ENCODE data around the gene ABR. TPM values are rescaled to one million over a fixed set of nuclear protein-coding genes. Genes with fewer than 3 reads are reported as not detected.
"Not testable (repeated sequence)": the region's sequence is repeated elsewhere in the genome, so short reads cannot be mapped to it uniquely, and the experiment has no call there.

Gene ABR
- total RNA-seq, 1 experiment from 2014 or later, result 19.0 TPM

DNA sequence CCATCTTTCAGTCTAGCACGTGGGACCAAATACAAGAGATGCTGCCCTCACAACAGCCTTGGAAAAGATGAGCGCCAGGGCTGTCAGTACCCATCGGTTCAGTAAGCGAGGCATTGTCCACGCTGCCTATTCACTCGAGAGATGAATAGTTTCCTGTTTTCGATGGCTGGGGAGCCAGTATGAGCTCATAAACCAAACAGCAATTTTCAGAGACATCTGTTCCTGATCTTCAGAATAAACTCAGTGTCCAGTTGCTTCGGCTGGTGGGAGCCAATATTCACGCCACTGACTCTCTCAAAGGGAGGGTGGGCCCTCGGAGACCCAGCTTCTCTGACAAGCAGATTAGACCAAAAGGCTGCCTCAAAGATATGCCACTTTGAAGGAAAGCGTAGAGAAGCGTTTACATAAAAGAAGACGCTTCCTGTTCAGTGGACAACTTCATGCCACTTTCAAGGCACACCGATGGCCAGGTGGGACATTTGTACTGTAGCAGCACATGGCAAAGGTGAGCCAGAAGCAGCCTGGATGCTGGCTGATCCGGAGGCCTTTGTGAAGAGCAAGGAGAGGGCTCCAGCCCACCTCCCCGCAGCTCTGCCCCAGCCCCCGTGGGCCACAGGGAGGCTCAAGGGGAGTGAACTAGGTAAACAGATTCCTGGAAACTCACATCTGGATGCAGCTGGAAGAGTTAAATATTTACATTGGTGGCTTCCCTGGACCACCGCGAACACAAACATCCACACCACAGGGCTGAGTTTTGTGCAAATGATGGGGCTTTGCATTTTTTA, 176.8 kb downstream of the ABR start:
- no peak for DNase-seq (ENCODE audit: extremely low read depth, low read depth)

DNA sequence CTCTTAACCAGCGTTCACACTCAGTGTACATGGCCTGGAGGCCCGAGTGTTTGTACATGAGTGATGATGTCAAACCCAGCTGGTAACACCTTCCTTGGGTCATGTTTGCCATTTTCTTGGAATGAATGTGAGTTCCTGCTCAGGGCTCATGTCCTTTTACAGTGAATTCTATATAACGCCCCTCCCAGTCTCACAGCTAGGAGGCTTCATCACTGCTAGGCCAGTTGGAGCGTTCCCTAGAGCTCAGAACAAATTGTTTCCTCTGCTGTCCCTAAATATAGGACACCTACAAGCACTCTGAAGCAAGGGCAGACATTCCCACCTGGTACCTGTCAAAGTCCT, 177.4 kb downstream of the ABR start:
- DNase-seq (ENCODE audit: extremely low read depth, low read depth), result no peak

DNA sequence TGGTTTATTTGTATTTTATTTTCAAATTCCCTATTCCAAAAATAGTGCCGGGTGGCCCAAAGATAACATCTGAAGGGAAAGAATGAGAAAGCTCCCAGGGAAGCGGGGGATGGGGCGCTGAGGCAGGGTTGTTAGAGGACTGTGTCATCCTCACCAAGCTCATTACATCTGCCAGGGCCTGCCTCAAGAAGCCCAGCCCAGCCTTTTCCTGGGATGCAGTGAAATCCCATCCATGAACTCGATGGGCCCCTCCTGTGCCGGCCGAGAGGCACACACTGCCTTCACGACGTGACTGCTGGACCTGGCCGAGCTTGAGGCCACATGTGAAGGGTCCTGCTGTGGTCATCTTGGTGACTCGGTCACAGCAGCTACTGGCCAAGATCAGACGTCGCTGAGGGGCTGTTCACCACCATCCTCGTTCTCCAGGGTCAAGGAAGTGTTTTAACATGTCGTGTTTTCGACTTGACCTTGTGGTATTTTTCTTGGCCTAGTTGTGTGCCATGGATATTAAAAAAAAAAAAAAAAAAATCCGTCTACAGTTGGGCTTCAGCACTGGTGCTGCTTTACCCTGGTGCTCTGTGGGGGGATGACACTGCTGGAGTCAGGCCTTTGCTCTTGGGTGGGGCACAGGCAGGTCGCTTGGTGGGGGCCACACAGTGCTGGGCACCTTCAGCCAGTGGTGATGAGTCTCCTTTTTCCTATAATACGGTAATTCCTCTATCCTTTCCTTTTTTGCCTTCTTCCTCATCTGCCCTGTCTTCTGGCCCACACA, 178.0 kb downstream of the ABR start:
- DNase-seq (ENCODE audit: extremely low read depth, low read depth), result no peak

DNA sequence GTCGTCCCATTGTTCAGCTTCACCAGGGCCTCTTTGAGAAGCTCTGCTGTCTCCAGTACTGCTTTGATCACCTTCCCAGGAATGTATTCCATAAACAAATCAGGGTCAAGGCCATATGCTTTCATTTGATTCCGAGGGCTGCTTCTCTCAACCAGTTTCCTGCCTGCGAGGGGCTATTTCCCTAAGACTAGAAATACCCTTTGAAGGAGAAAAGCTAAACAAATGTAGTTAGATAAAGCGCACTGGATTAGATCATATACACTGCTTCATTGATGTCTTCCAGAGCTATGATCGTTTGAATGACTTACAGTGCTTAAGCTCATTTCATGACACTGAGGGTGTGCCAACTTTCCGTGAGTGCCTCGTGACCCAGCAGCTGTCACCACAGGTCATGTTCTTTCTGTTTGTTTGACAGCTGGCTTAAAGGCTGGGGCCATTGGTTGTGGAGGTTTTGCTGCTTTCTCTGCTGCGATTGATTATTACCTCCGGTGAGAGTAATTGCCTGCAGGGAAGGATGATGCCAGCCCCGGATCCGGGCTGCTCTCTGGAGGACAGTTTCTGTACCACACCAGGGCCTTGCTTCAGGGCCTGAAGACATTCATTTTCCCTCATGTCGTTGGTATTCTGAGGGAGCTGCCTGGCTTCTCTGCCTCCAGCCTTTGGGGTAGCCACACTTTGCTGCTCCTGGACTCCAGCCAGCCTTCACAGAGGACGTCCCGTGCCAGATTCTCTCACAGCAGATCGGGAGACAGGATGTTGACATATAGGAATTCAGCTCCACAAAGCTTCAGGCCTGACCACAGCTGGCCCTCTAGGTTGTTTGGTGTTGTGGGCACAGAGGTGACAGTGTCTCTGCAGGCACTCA, 179.0 kb downstream of the ABR start:
- DNase-seq (ENCODE audit: extremely low read depth, low read depth), result no peak

DNA sequence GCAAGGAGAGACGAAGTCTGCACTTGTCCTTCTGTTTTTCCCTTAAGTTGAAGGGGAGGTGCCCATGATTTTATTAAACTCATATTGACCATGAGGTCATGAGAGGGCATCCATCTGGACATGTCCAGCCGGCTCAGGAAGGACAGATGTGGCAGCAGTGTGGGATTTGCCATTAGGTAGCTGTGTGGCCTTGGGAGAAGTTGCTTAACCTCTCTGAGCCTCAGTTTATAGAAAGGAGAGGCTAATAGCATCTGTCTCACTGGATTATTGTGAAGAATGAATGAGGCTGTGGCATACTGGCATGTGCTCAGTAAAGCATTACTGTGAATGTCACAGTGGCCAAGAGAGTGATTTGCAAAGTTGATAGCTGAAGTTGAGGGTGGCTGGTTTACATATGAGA, 181.7 kb downstream of the ABR start:
- no peak for DNase-seq (ENCODE audit: extremely low read depth, low read depth)

DNA sequence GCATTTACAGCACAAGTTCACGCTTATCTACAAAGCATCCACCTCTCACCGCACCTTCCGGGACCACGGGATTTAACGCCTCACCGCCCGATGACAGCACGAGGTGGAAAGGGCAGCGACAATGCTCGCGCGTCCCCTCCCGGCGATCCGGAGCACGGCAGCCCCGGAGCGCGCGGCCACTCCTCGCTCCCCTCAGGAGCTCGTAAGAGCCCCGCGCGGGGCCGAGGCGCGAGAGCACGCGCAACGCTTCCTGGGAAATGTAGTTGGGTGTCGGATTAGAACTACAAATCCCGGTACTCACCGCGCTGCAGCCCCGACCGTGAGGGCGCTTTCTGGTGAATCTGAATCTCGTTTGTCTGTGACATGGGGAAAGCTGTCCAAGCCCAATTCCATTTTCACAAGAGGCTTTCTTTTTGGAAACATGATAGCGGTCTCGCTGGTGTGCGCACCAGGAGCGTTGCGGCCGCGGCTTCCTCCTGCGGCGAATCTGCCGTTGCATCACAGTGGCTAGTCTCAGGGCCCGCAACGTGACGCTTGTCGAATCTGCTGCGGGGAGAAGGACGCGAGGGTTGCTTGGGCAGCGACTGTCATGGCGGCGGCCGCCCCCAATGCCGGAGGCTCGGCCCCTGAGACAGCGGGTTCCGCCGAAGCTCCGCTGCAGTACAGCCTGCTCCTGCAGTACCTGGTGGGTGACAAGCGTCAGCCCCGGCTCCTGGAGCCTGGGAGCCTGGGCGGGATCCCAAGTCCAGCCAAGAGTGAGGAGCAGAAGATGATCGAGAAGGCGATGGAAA, 183.0 kb downstream of the ABR start, which contains the start of gene TIMM22:
Gene TIMM22, plus strand, starts transcription at position 576 of the 791 bp plus-strand sequence. Its CDS starts 14 bp downstream, at position 590.
- DNase-seq (ENCODE audit: extremely low read depth, low read depth), result peak; percentile 97

DNA sequence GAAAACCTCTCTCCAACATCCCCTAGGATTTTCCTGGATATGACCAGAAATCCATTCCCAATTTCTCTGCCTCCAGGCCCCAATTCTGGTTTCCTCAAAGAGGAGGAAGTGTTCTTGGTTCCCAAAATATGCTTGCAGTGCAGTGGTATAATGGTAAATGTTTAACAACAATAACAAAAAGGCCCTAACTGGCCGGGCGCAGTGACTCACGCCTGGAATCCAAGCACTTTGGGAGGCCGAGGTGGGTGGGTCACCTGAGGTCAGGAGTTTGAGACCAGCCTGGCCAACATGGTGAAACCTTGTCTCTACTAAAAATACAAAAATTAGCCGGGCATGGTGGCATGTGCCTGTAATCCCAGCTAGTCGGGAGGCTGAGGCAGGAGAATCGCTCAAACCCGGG, 184.5 kb downstream of the ABR start:
- not testable (repeated sequence) for DNase-seq (ENCODE audit: extremely low read depth, low read depth)

DNA sequence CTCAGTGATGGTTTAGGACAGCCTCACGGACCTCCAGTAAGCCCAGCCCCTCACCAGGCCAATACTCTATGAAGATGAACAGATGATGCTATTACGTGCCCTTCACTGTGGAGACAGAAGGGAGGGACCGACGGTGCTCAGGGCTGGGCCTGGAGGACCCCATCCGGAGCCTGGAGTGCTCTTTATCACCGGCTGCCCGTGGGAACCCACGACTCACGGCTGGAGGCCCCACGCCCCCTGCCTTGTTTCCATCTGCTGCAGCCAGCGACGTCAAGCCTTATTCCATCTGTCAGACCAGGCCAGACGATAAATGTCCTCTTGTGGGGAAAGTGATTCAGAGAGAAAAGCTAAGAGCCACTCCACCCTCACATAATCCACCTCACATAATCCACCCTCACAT, 186.8 kb downstream of the ABR start:
- DNase-seq (ENCODE audit: extremely low read depth, low read depth), result no peak

DNA sequence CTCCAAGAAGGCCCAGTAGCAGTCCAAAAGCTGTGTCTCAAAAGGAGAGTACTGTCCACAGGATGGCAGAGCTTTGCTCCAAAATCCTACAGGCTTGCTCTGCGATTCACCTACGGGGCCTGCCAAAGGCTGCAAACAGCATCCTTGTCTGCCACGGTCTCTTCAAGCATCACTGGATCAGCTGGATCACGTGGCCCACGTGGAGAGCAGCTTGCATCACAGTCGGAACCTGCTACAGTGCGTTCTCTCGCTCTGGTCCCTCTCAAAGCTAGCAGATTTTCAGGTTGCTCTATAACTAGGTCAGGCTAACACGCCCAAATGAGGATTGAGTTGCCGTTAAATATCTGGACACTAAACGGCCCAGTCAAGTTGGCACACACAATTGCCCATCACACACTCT, 191.2 kb downstream of the ABR start:
- DNase-seq (ENCODE audit: extremely low read depth, low read depth), result no peak

DNA sequence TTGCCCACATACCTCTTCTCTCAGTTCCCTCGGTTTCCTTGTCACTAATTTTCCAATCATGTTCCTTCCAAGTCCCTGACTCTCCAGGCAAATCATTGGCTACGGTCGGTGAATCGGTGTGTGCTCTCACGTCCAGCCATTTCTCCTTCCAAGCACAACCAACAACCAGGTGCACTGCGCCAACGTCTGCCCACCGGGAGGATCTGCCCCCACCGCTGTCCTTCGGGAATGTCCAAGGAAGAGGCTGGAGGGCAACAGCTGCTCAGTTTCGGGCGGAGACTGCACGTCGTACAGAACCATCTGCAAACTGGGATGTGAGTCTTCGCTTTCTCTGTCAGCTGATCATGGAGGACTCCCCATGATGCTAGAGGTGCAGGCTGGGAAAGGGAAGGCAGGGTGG, 191.8 kb downstream of the ABR start:
- DNase-seq (ENCODE audit: extremely low read depth, low read depth), result no peak

DNA sequence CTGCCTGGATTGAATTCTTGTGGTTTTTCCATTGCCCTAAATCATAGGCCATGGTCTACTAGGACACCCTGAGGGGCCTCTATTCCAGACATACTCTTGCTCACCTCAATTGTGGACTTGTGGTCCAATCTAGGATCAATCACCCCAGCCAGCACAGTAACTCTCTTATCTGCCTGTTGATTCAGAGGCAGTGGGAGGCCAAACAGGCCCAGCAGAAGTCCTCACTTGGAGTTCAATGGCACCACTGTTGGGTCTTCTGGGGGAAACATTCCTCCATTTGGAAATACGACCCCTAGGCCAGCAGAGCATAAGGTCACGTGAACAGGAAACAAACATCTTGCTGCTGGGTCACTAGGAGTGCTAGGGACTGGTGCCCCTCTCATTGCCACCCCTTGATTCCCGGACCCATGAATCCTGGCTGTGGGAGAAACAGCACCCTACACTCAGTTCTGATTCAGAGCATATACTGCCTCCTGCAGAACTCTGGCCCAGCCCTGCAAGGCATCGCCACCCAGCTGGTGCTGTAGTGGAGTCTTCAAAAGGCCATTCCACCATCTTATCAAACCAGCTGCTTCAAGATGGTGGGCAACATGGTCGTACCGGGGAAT, 193.4 kb downstream of the ABR start:
- no peak for DNase-seq (ENCODE audit: extremely low read depth, low read depth)

DNA sequence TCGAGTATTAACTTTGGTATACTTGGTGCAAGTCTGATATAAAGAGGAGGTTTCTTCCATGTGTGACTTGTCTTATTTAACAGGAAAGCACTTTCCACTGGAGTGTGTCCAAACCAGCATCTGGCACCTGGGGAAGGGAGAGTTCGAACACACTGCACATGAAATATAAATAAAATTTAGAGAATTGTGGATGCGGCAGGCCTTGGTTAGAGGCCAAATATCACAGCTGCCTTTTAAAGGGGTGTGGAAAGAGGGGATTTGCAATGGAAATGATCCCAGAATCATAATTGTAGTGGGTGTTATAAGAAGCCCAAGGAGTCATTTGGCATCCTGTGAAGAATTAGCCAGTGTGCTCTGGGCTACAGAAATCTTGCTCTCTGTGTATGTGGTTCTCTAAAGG, 195.9 kb downstream of the ABR start:
- no peak for DNase-seq (ENCODE audit: extremely low read depth, low read depth)

DNA sequence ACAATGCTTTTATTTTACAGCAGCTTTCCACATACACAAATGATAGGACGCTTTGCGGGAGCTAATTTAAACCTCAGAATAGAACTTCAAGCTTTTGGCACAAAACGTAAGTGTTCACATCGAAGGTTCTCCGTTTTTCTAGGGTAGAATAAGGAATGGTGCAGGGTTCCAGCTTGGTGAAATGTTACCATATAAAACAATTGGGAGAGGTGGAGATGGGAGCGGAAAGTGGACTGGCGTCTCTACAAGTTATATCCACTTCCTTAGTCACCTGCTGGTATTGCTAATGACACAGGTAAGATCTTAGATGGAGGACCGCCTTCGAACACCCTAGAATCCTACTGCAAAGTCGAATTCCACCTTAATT, 198.5 kb downstream of the ABR start:
- DNase-seq (ENCODE audit: extremely low read depth, low read depth), result no peak

DNA sequence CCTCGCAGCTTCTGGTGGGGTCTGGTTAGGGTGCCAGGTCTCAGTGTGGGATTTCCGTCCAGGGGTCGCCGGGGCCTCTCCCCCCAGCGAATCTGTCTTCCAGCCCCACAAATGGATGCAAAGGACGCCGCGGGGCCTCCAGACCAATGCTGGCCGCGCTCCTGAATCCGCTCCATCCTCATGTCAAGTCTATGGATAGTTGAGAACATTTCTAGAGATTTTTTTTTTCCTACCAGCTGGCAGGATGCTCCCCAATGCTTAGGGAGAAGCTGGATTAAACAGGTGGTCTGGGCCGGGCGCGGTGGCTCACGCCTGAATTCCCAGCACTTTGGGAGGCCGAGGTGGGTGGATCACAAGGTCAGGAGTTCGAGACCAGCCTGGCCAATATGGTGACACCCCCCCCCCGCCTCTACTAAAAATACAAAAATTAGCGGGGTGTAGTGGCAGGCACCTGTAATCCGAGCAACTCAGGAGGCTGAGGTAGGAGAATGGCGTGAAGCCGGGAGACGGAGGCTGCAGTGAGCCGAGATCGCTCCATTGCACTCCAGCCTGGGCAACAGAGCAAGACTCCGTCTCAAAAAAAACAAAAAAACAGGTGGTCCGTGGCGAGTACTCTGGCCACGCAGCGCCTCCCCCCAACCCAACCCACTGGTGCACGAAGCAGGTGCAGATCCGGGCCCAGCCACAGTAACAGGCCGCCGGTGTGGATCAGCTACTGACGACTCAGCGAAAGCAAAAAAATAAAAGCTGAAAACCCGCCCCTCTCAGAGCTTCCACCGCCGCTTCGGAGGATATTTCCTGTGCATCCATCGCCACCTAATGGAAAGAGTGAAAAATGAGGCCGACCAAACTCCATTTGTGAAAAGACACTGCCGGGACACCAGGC, 199.1 kb downstream of the ABR start:
- peak; percentile 89 for DNase-seq (ENCODE audit: extremely low read depth, low read depth)

DNA sequence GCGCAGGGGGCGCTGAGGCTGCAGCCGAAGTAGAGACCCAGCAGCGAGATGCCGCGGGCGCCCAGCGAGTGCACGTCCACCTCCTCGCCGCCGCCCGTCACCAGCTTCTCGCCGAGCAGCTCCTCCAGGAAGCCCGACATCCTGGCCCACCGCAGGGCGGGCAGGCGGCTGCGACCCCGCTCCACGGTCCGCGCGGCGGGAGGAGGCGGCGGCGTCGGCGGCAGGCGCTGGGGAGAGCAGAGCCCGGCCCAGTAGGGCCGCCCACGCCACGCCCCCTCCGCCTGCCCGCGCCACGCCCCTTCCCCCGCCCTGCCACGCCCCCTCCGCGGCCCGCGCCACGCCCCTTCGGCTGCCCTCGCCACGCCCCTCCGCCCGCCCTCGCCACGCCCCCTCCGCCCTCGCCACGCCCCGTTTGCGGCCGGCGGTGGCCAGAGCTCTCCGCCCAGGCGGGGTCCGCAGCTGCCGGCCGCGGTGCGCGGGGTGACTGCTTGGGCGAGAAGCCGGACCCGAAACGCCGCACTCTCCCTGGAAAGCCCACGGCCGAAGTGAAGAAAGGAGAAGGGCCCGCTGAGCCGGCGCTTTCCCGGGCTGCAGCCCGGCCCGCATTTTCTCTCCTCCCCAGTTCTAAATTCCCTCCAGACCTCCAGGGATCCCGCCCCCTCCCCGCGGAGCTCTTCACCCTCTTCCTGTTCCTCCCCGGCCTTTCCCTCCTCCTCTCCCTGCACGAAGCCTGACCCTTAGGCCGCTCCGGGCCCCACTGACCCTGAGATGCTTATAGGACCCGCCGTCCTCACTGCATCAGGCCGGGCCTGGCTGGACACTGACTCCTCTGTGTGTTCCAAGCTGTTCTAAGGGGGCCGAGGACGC, 200.0 kb downstream of the ABR start, which contains the start of gene NXN:
Gene NXN, minus strand, starts transcription at position 238 of the 867 bp plus-strand sequence.
- DNase-seq (ENCODE audit: extremely low read depth, low read depth), result peak; percentile 71

DNA sequence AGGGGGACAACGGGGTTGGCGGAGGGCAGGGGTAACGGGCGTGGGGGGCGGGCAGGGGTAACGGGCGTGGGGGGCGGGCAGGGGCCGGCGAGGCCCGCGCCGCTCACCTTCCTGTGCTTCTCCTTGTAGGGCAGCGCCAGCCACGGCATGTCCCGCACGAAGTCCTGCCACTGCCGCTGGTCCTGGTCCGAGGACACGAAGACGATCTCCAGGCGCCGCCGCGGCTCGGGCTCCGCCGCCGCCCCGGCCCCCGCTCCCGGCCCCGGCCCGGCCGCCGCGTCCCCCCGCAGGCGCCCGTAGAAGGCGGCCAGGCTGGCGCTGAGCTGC, 200.6 kb downstream of the ABR start:
- no peak for DNase-seq (ENCODE audit: extremely low read depth, low read depth)

DNA sequence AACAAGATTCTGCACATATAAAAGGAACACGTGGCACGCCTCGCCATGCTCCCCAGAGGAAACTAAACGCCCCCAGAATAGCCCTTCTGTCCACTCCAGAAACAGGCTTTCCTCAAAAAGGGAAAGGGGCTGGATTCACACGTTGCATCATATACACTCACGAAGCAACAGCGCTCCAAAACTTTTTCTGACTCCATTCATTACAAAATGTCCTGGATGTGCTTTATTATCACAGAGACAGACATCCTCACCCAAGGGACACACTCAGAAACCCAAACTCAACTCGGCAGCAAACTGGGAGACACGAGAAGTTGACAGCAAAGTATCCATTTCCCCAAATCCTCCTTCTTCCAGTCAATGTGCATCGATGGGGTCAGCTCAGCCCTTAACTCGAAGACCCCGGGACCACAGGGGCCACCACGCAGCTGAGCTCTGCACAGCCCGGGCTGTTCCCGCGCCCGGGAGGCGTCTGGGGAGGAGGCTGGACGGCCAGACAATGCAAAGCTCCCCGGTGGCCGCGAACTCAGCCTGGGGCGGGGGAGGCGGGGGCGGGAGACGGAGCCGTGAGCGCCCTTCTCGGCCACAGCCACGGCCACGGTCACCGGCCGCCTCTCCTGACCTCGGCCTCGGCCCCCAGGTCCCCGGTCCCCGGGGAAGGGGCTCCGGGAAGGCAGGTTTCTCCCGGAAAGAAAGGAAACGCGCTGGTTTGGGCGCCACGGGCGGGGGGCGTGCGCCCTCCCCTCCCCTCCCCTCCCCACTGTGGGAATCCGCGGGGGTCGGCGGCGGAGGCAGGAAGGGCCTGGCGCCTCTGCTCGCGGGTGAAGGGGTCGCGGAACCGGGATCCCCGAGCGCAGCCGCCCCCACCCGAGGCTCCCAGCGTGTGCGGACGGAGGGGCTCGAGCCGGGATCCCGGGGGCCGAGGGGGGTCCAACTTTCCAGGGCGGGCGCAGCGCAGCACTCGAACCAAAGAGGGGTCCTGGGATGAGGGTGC, 201.4 kb downstream of the ABR start:
- DNase-seq (ENCODE audit: extremely low read depth, low read depth), result no peak

All from NCI-H460 (cell line).